COR-L47 (cell line): ENCODE measurements around the gene OR8B4.
A peak's percentile ranks its signal among the peaks of the same experiment; 100 is the strongest.
"Not testable (repeated sequence)": the region's sequence is repeated elsewhere in the genome, so short reads cannot be mapped to it uniquely, and the experiment has no call there.

ENCODE experiments used
- DNase-seq: peaks from one replicate; lab custom pipeline; 2025; lab: John Stamatoyannopoulos, UW

Gene OR8B4, protein sequence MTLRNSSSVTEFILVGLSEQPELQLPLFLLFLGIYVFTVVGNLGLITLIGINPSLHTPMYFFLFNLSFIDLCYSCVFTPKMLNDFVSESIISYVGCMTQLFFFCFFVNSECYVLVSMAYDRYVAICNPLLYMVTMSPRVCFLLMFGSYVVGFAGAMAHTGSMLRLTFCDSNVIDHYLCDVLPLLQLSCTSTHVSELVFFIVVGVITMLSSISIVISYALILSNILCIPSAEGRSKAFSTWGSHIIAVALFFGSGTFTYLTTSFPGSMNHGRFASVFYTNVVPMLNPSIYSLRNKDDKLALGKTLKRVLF

DNA sequence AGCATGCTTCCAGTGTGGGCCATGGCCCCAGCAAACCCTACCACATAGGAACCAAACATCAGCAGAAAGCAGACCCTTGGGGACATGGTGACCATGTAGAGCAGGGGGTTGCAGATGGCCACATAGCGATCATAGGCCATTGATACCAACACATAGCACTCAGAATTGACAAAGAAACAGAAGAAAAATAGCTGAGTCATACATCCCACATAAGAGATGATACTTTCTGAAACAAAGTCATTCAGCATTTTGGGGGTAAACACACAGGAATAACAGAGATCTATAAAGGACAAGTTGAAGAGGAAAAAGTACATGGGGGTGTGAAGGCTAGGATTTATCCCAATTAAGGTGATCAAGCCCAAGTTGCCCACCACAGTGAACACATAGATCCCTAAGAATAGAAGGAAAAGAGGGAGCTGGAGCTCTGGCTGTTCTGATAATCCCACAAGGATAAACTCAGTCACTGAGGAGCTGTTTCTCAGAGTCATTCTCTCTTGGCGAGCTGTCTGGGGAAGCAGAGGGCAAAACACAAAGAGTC lies at the start of gene OR8B4:
Gene OR8B4 (minus strand): TSS at position 488 of the 538 bp plus-strand sequence. CDS start 0 bp downstream, at position 488.
- no peak for DNase-seq

DNA sequence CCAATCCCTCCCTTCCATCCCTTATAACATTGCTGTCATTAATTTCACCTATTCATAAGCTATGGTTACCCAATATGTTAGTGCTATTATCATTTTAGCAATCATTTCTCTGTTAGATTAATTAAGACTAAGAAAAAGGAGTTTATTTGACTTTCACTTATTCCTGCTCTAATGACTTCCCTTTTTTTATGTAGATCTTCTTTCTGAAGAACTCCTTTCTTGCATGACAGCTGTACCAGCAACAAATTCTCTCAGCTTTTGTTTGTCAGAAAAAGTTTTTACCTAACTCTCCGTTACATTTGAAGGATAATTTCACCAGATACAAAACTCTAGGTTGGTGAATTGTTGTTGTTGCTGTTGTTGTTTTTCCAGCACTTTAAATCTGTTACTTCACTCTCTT lies 49.4 kb upstream of the OR8B4 start:
- DNase-seq: no peak

DNA sequence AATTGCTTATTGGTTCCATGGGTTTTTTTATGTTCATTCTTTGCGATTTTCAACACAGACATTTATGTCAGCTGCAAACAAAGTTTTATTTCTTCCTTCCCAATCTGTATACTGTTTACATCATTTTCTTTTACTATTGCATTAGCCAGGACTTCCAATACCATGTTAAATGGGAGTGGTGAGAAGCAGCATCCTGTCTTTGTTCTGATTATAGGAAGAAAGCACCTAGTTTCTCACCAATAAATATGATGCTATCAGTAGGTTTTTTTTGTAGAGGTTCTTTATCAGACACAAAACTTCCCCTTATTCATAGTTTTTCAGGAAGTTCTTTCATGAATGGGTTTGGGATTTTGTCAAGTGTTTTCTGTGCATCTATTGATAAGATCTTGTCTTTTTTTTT lies 48.8 kb upstream of the OR8B4 start:
- DNase-seq: no peak

DNA sequence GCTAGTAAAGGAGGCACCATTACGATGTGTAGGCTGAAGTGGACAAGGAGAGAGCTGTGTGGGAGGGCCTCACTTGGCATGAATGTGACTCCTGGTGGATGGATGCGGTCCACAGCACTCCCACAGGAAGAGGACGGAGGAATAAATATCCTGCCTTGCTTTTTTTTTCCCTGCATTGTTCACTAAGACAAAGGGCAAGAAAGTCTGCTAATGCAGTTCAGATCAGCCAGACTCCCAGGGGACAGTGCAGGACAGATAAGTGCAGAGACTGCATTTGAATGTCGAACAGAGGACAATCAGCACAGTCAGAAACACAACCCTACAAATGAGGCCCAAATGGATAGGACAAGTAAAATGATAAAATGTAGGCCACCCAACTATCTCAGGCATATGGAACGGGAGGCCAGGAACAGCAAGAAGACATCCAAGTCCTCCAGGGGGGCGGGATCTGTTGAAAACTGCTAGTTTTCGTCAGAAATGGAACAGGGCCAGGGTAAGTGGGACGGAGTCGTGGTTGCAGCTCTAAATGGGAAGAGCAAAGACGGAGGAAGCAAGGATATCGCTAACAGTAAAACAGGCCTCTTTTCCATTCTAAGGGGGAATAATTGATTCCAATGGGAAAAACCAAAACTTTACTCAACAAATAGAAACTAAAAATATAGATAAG lies 46.0 kb upstream of the OR8B4 start:
- DNase-seq: no peak

DNA sequence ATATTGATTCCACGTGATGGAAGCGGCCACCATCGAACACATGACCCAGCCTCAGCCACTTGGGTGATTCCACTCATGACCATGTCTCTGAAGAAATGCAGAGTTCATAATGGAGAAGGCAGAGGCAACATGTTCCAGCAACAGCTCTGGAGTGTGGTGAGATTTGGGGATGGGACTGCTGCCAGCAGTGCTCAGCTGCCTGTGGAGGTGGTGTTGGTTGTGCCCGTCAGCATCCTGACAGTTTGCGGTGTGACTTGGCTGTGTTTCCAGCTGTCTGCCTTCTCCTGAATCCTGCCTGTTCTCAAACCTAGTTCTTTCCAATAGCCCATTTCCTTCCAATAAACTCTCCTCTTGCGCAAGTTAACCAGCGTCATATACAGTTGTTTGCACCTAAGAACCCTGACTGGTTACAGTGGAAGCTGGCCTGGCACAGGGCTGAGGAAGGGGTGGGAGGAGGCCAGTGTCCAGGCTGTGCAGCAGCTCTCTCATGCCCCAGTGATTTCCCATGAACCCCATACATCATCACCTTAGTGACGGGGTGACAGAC lies 42.8 kb upstream of the OR8B4 start:
- no peak for DNase-seq

DNA sequence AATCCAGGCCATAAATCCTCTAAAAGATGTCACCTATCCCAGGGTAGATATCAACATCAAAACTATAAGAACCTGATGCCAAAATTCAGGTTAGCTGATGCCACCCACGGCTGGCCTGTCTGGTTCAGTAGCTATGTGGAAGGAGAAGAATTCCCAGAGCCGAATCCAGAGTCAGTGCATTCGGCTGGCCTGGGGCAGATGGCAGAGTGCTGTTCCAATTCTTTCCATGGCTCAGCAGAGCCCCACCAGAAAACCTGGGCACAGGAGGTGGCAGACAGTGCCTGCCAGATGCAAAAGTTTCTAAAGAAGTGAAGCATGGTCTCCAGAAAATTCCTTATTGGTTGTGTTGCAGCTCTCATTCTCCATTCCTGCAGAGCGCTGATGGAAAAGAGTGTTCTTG lies 40.7 kb upstream of the OR8B4 start:
- no peak for DNase-seq

DNA sequence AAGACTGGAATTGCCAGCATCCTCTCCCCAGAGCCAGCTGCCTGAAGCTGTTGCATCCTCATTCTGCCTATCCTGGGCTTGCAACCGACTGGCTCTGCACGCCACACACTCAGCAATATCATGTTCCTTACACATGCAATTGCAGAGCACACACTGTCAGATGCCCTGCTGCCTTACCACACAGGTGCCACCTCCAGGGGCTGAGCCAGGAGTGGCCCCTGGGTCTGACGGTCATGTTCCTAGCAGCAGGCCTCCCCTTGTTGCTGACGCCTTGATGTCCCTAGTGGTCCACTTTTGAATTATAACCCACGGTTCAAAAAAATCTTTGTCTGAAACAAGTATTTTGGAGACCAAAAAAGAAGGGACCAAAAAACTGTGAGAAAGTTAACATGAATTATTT lies 39.3 kb upstream of the OR8B4 start:
- DNase-seq: no peak

DNA sequence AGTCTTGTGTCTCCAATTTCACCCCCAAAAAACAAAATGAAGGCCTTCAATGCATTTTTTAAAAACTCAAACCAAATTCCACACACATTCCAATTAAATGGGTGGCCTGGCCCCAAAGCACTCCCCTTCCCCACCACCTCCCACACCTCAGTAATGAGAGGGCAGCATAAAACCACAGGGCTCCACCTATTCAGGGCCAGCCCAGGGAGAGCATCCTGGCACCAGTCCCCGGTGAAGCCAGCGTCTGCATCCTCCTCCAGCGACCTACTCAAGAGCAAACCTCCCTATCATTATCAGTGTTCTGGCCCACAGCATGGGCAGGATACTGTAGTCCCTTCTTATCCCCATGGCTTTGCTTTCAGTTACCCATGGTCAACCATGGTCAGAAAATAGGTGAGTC lies 38.7 kb upstream of the OR8B4 start:
- no peak for DNase-seq

DNA sequence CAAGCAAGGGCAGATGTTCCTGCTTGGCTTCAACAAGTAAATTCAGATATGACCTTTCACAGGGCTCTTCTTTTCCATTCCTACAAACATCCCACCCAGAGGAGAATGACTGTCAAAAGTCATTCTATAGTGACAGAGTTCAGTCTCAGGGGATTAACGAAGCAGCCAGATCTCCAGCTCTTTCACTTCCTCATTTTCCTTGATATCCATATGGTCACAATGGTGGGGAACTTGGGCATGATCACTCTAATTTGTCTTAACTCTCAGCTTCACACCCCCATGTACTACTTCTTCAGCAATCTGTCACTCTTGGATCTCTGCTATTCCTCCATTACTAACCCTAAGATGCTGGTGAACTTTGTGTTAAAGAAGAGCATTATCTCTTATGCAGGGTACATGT lies 35.8 kb upstream of the OR8B4 start:
- DNase-seq: no peak

DNA sequence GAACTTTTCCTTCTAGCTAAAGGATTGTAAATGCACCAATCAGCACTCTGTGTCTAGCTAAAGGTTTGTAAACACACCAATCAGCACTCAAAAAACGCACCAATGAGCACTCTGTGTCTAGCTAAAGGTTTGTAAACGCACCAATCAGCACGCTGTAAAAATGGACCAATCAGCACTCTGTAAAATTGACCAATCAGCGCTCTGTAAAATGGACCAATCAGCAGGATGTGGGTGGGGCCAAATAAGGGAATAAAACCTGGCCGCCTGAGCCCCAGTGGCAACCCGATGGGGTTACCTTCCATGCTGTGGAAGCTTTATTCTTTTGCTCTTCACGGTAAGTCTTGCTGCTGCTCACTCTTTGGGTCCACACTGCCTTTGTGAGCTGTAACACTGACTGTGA lies 34.7 kb upstream of the OR8B4 start:
- not testable (repeated sequence) for DNase-seq

DNA sequence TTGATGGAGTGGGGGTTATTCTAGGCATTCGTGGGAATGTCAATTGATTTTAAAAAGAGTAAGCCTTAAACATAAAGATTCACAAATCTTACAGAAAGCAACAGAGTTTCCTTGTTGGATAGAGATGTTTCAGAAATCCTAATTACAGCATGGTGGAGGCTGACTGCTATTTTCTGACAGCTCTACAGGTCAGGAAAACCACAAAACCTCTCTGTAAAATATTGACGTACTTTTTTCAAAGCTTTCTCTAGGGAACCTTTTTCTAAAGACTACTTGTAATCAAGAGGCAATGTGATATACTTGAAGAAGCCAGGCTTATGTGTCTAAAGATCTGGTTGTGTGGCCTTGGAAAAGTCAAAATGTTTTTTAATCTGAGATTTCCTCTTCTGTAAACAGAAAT lies 29.9 kb upstream of the OR8B4 start:
- no peak for DNase-seq

DNA sequence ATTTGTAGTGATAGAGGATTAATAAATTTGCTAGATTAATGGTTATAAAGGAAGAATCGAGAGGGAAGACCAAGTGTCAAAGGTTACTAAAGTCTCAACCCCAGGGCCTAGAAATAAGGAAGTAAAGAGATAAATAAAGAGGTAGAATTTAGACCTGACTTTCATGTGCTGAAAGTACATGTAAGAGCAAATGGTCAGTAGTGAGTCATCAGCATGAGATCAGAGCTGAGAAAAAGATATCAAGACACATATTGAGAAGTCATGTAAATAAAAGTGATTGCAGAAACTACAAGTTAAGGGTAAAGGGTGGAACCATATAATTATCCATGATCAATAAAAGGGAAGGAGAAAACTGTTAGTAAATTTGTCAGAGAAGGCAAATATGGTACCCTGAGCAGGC lies 22.2 kb upstream of the OR8B4 start:
- DNase-seq: no peak

DNA sequence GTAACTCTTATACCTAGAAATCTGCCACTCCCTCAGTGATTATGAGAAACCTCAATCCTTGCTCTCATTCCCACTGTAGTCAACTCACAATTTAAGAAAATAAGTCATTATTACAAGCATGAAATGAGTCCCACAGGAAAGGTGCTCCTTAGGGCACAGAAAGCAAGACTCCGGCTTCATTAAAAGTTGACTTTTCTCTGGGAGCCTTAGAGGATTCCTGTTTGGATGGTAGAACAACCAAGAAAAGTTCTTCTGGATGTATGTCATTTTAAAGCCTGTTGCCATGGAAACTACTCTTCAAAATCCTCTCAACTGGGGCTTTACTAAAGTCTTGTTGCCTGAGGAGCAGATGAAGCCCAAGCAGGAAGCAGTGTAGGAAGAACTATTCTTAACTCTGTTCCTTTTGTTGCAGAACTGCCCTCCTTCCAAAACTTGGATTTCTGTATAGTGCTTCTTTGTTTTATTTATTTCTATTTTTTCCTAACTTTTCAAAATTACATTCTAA lies 21.0 kb upstream of the OR8B4 start, which contains the start of gene OR8B8:
Gene OR8B8 (minus strand): TSS at position 51 of the 505 bp plus-strand sequence. CDS start 4,611 bp downstream, outside the sequence.
- DNase-seq: no peak

DNA sequence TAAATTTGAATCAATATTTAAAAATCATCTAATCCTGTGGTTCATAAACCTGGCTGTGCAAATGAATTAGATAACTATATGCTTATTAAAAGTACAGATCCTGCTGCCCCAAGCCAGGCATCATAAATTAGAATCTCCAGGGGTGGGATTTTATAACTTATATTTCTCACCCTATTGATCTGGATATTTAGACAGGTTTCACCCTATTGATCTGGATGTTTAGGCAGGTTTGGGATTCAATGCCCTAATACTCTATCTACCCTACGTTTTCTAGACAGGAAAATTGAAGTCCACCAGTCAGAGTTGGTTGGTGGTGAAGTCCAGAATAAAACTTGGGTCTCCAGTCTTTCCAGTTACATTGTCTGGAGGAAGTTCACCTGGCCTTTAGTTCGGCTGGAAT lies 18.2 kb upstream of the OR8B4 start:
- no peak for DNase-seq

DNA sequence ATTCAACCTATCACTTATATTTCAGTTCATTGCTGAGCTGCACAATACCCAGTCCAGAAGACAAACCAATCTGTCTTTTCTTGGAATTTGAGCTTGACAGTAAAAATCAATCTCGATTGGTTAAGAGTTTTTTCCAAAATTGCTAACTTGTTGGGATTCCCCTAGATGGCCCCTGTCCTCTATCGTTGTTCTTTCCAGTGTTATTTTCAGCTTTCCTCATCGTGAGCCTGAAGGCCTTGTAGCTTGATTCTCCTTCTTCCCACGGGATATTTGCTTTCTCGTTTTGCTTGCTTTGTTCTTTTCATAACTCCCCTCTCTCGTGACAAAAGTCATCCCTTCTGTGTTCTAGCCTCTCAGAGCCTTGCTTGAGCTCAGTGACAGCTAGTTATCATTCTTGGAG lies 17.8 kb upstream of the OR8B4 start:
- DNase-seq: no peak

DNA sequence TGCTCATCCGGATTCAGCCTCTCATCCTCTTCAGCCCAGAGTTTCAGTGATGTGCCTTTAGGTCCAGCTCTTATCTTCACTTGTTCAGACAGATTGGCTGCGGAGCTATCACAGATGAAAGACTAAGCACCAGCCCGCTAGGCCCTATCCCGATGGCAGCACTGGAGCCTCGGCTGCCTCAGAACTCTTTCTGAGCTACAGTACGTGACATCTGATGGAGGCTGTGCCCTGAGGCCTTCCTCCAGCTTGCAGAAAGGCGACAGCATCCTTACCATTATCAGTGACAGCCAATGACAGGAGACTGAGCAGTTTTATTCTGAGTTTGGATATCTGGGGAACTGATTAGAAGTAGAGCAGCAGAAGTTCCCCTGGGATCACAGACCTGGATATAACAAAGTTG lies 16.8 kb upstream of the OR8B4 start:
- no peak for DNase-seq

DNA sequence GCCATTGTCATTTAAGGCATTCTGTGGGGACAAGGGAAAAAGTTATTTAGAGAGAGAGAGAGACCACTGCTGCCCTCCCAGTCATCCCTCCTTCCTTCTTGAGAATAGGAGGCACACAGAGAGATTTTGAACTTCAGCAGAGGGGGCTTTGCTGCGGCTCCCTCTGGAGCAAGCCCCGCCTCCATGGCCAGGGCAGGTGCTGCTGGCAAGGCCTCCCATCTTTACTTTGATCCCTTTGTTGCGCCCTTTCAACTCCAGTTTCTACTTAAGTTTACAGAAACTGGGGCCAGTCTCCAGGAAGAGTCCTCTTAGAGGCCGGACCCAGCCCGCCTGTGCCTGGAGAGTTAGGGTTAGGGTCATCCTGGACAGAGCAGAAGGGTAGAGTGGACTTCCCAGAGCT lies 16.4 kb upstream of the OR8B4 start:
- no peak for DNase-seq

DNA sequence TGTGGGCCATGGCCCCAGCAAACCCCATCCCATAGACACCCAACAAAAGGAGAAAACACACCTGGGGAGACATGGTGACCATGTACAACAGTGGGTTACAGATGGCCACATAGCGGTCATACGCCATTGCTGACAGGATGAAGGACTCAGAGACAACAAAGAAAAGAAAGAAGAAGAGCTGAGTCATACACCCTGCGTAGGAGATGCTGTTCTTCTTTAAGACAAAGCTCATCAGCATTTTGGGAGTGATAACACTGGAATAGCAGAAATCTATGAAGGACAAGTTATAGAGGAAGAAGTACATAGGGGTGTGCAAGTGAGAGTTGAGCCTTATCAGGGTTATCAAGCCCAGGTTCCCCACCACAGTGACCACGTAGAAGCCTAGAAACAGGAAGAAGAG lies 15.9 kb upstream of the OR8B4 start:
- DNase-seq: no peak

DNA sequence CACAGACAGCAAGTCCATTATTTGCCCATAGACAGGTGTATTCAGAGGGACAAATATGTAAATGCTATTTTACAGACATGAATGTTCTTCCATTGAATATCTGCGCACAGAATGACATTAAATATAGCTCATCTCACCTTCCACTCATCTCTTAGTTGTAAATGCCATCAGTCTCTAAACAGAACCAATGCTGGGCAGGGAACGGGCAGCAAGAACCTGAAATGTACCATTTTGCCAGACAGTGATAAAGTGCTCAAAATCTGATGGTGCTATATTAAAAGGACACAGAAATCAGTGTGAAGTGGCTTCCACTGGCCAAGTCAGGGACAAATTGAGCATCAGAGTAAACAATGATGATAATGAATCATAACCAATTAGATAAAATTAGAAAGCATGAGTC lies 10.0 kb upstream of the OR8B4 start:
- no peak for DNase-seq

DNA sequence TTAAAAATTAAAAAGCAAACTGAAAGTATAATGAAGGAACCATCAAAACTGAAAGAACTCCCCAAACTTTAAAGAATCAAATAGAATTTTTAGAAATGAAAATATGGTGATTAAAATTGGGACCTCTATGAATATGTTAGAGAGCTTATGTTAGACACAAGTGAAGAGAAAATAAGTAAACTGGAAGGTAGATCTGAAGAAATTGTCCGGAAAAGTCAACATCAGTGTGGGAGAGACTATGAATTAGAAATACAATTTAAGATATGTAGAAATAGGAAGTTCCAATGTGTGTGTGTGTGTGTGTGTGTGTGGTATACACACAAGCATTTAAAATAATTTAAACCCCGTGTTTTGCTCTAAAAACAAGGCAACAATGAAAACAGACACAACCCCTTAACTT lies 4.9 kb upstream of the OR8B4 start:
- no peak for DNase-seq

DNA sequence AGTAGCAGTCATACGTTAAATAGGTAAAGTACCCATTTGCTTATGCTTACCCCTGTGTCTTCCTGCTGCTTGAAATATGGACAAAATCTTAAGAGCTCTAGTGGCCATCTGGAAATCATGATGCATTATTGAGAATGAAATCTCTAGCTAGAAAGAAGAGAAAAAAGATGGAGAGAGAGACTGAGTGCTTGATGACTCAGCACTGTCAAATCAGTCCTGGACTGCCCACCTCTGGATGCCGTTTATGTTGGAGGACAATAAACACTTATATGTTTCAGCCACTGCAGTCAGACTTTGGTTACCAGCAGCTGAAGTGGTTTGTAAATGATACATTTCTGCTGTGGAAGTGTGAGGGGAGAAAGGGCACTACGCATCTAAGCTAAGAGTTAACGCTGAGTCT lies 3.6 kb downstream of the OR8B4 start:
- no peak for DNase-seq

DNA sequence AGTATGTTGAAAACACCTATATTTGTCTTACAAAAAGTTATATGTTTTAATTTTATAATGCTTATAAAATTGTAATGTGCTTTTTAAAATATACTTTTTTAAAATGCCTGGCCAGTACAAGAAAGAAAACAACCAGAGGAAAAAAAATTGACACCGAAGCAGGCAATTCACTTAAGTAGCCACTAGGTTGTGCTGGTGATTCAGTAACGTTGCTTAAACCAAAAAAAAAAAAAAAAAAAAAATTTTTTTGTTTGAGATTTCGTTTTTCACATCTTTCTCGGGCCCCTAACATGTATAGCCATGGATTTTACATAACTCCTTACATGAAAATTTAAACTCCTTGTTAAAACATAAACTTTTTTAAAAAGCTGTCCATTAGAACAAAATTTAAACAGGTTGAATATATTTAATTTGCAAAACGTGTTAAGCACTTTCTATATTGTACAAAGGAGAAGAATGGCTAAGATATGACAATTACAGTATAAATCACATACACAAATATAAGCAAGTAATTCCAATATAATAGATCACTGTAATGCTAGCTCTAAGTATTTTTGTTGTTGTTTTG lies 9.2 kb downstream of the OR8B4 start:
- peak; percentile 8 for DNase-seq

DNA sequence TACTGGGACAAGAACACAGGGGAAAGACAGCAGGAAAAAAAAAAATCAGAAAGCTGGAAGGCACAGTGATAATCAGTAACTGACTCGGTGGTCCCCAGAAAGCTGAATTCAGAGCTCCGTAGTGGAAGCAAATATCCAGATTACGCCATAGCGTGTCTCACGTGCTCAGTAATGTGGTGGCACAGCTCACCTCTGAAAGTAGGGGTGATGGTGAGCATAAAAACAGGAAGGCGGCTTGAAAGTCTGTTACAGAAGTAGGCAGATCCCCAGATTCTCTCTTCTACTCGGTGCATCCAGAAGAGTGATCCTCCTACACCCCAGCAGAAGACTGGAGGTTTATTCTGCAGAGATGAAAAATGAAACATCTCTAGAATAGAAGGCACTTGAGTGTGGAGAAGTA lies 14.8 kb downstream of the OR8B4 start:
- no peak for DNase-seq
